Naive thymus-derived CD4-positive, alpha-beta T cell (primary cell): ENCODE data around the gene WDR70. TPM values are rescaled to one million over a fixed set of nuclear protein-coding genes. Genes with fewer than 3 reads are reported as not detected.
"Not testable (repeated sequence)": the region's sequence is repeated elsewhere in the genome, so short reads cannot be mapped to it uniquely, and the experiment has no call there.

Source experiments
- ATAC-seq: fragments of 150-1000 bp; cut with Tn5 transposase; 2 replicates; pipeline ENCODE4 v1.10.0; 2021; ENCODE audit warnings: mild to moderate bottlenecking, moderate library complexity
- CTCF ChIA-PET: fragments of 350-600 bp; sonication (Branson Sonifier 250); formaldehyde crosslinking; loops from one replicate; lab custom pipeline; 2021; ENCODE audit warnings: antibody characterized with exemption; lab: Charles Lee
- POLR2A ChIA-PET: fragments of 350-600 bp; sonication (Branson Sonifier 250); formaldehyde crosslinking; loops from one replicate; lab custom pipeline; 2021; ENCODE audit warnings: antibody characterized with exemption, inconsistent platforms; lab: Charles Lee
- DNase-seq, 9 donors: peaks; one replicate each; pipeline versions ENCODE4 v3.0.0 to v3.0.0-alpha.2; 2020 to 2022; ENCODE audit warnings: mixed read lengths in 1 of 9
- H3K27ac ChIP-seq: one replicate; pipeline ENCODE4 v1.7.0; 2013; ENCODE audit warnings: mild to moderate bottlenecking, low read depth, low read length, moderate library complexity
- H3K27me3 ChIP-seq, 2 donors: one replicate each; pipeline ENCODE4 v1.7.0; 2013; ENCODE audit warnings: low read length in 2 of 2, mild to moderate bottlenecking in 2 of 2, moderate library complexity in 2 of 2; ENCODE audit not compliant: control insufficient read depth in 2 of 2, insufficient read depth in 2 of 2
- H3K36me3 ChIP-seq, 3 experiments: 1 replicate in 2 of 3; 2 replicates in 1 of 3; pipeline ENCODE4 v1.7.0; 2013; ENCODE audit warnings: low read length in 3 of 3, mild to moderate bottlenecking in 3 of 3, moderate library complexity in 1 of 3; ENCODE audit not compliant: insufficient read depth in 3 of 3, control insufficient read depth in 2 of 3
- H3K4me1 ChIP-seq, 2 donors: one replicate each; pipeline ENCODE4 v1.7.0; 2013; ENCODE audit warnings: low read length in 2 of 2, mild to moderate bottlenecking in 2 of 2, moderate library complexity in 1 of 2; ENCODE audit not compliant: control insufficient read depth in 2 of 2, insufficient read depth in 2 of 2
- H3K4me3 ChIP-seq: 2 replicates; pipeline ENCODE4 v1.7.0; 2013; ENCODE audit warnings: mild to moderate bottlenecking, low read length
- H3K9me3 ChIP-seq, 3 experiments: 1 replicate in 2 of 3; 2 replicates in 1 of 3; pipeline ENCODE4 v1.7.0; 2013; ENCODE audit warnings: low read length in 3 of 3; ENCODE audit not compliant: control insufficient read depth in 2 of 3
- H3K27ac Mint-ChIP-seq, 9 donors: one replicate each; pipeline ENCODE4 v1.8.0; 2020 to 2022; ENCODE audit warnings: mixed read lengths in 9 of 9, mild to moderate bottlenecking in 8 of 9, moderate library complexity in 5 of 9, inconsistent platforms in 2 of 9
- H3K27me3 Mint-ChIP-seq, 5 donors: one replicate each; pipeline ENCODE4 v1.8.0; 2021 to 2022; ENCODE audit warnings: mixed read lengths in 5 of 5, mild to moderate bottlenecking in 1 of 5
- H3K36me3 Mint-ChIP-seq, 5 donors: one replicate each; pipeline ENCODE4 v1.8.0; 2020 to 2022; ENCODE audit warnings: mixed read lengths in 5 of 5, mild to moderate bottlenecking in 3 of 5, inconsistent platforms in 1 of 5
- H3K4me1 Mint-ChIP-seq, 7 donors: one replicate each; pipeline ENCODE4 v1.8.0; 2020 to 2022; ENCODE audit warnings: mixed read lengths in 7 of 7, mild to moderate bottlenecking in 3 of 7, inconsistent platforms in 1 of 7
- H3K4me3 Mint-ChIP-seq, 10 donors: one replicate each; pipeline ENCODE4 v1.8.0; 2020 to 2022; ENCODE audit warnings: mild to moderate bottlenecking in 10 of 10, mixed read lengths in 10 of 10, moderate library complexity in 6 of 10, inconsistent platforms in 2 of 10
- H3K9me3 Mint-ChIP-seq, 11 donors: one replicate each; pipeline ENCODE4 v1.8.0; 2020 to 2022; ENCODE audit warnings: mixed read lengths in 11 of 11, mild to moderate bottlenecking in 4 of 11, inconsistent platforms in 1 of 11, moderate library complexity in 1 of 11
- intact Hi-C, 2 donors: fragments of 100-400 bp; cut with micrococcal nuclease; formaldehyde crosslinking; loops; one replicate each; pipeline ENCODE4 v1.15.1; 2023
- polyA plus RNA-seq, 2 donors: library from polyadenylated mRNA; unstranded; fragments of 300-500 nt; fragmentation: Illumina TruSeq; gene quantifications; one replicate each; pipeline ENCODE4 v1.2.3, GENCODE V29; 2021
- total RNA-seq, 6 experiments: library from RNA in 5 of 6; stranded (reverse) in 5 of 6; gene quantifications; 1 replicate in 5 of 6; 2 replicates in 1 of 6; pipeline ENCODE4 v1.2.3 and lab custom pipeline; 2021 to 2026

WDR70 gene
- total and polyA plus RNA-seq, 7 experiments from 2014 or later = 17.7 to 41.4 (median 38.8) TPM

GRCh38 chr5:37481395-37481794, 102.3 kb downstream of the WDR70 start:
- peaks cover 38 to 82% (median 62%) of the 10 kb centered on the region in 5 donors for H3K36me3 Mint-ChIP-seq
- H3K4me3 Mint-ChIP-seq, H3K4me1 ChIP-seq, intact Hi-C loops, ATAC-seq, H3K4me3 ChIP-seq, CTCF ChIA-PET, POLR2A ChIA-PET, DNase-seq, H3K4me1 Mint-ChIP-seq, H3K27me3 Mint-ChIP-seq, H3K27ac Mint-ChIP-seq, H3K27ac ChIP-seq, H3K9me3 ChIP-seq, H3K27me3 ChIP-seq: not testable (repeated sequence)
- H3K9me3 Mint-ChIP-seq = peaks cover 5 to 42% (median 13%) of the 10 kb centered on the region in 11 donors
- peaks cover 0 to 21% (median 6%) of the 10 kb centered on the region in 3 experiments for H3K36me3 ChIP-seq

GRCh38 chr5:37490120-37490810, 111.1 kb downstream of the WDR70 start:
- no peaks in the 10 kb centered on the region for H3K27me3 ChIP-seq
- H3K4me3 Mint-ChIP-seq = peak overlapping the region in 1 of 10 donors; percentile 20
- DNase-seq (no peak), ATAC-seq (no peak)
- ChIA-PET POLR2A (no interaction called here), CTCF (no interaction called here)
- intact Hi-C loops = no loop called here
- no peak overlapping the region for H3K4me3 ChIP-seq
- no peak overlapping the region for H3K27ac ChIP-seq
- H3K4me1 Mint-ChIP-seq = peaks cover 0 to 34% (median 20%) of the 10 kb centered on the region in 7 donors
- no peaks in the 10 kb centered on the region for H3K4me1 ChIP-seq
- peaks cover 0 to 6% (median 0%) of the 10 kb centered on the region in 3 experiments for H3K9me3 ChIP-seq
- H3K27me3 Mint-ChIP-seq = no peaks in the 10 kb centered on the region
- H3K27ac Mint-ChIP-seq = peak overlapping the region in 2 of 9 donors; percentile 36 to 72
- peaks cover 6 to 75% (median 45%) of the 10 kb centered on the region in 5 donors for H3K36me3 Mint-ChIP-seq
- H3K9me3 Mint-ChIP-seq = peaks cover 3 to 20% (median 14%) of the 10 kb centered on the region in 11 donors
- H3K36me3 ChIP-seq = peaks cover 0 to 6% (median 3%) of the 10 kb centered on the region in 3 experiments

- H3K36me3 Mint-ChIP-seq = peaks cover 6 to 78% (median 46%) of the 10 kb centered on the region in 5 donors
These were observed 111.8 kb downstream of the WDR70 start for GRCh38 chr5:37490931-37491330.

GRCh38 chr5:37492778-37493555, 113.8 kb downstream of the WDR70 start:
- DNase-seq (no peak), ATAC-seq (no peak)
- Mint-ChIP-seq H3K4me3 (no peak overlapping the region), H3K4me1 (peaks cover 0 to 36% (median 18%) of the 10 kb centered on the region in 7 donors), H3K27me3 (no peaks in the 10 kb centered on the region), H3K9me3 (peaks cover 0 to 11% (median 9%) of the 10 kb centered on the region in 11 donors), H3K27ac (peak overlapping the region in 2 of 9 donors; percentile 41 to 43), H3K36me3 (peaks cover 9 to 74% (median 41%) of the 10 kb centered on the region in 5 donors)
- Histone ChIP-seq H3K4me1 (no peaks in the 10 kb centered on the region), H3K9me3 (peaks cover 0 to 5% (median 0%) of the 10 kb centered on the region in 3 experiments), H3K36me3 (peaks cover 0 to 16% (median 3%) of the 10 kb centered on the region in 3 experiments), H3K27ac (no peak overlapping the region), H3K27me3 (no peaks in the 10 kb centered on the region), H3K4me3 (no peak overlapping the region)
- ChIA-PET CTCF (no interaction called here), POLR2A (no interaction called here)
- intact Hi-C loops = no loop called here

More at GRCh38 chr5:37490931-37491330, 111.8 kb downstream of the WDR70 start:
- H3K27me3 Mint-ChIP-seq = no peaks in the 10 kb centered on the region
- ATAC-seq (no peak), DNase-seq (no peak)
- CTCF ChIA-PET = no interaction called here
- Histone ChIP-seq H3K27ac (no peak overlapping the region), H3K27me3 (no peaks in the 10 kb centered on the region), H3K9me3 (peaks cover 0 to 6% (median 0%) of the 10 kb centered on the region in 3 experiments), H3K4me3 (no peak overlapping the region), H3K36me3 (peaks cover 0 to 9% (median 3%) of the 10 kb centered on the region in 3 experiments), H3K4me1 (no peaks in the 10 kb centered on the region)
- peaks cover 0 to 36% (median 20%) of the 10 kb centered on the region in 7 donors for H3K4me1 Mint-ChIP-seq
- H3K27ac Mint-ChIP-seq = peak overlapping the region in 1 of 9 donors; percentile 40
- peaks cover 3 to 19% (median 14%) of the 10 kb centered on the region in 11 donors for H3K9me3 Mint-ChIP-seq
- H3K4me3 Mint-ChIP-seq = no peak overlapping the region
- POLR2A ChIA-PET = no interaction called here
- intact Hi-C loops = no loop called here

- ATAC-seq (no peak), DNase-seq (no peak)
These were observed 115.6 kb downstream of the WDR70 start for GRCh38 chr5:37494756-37495155.

GRCh38 chr5:37495210-37495609, 116.1 kb downstream of the WDR70 start:
- ChIA-PET POLR2A (no interaction called here), CTCF (no interaction called here)
- no peak overlapping the region for H3K4me3 Mint-ChIP-seq

More at GRCh38 chr5:37494756-37495155, 115.6 kb downstream of the WDR70 start:
- peaks cover 0 to 6% (median 0%) of the 10 kb centered on the region in 11 donors for H3K9me3 Mint-ChIP-seq
- H3K27ac Mint-ChIP-seq = no peak overlapping the region
- peaks cover 7 to 77% (median 47%) of the 10 kb centered on the region in 5 donors for H3K36me3 Mint-ChIP-seq
- Histone ChIP-seq H3K27ac (no peak overlapping the region), H3K36me3 (peaks cover 0 to 12% (median 3%) of the 10 kb centered on the region in 3 experiments), H3K27me3 (no peaks in the 10 kb centered on the region), H3K9me3 (no peaks in the 10 kb centered on the region), H3K4me3 (no peak overlapping the region), H3K4me1 (no peaks in the 10 kb centered on the region)
- peaks cover 0 to 28% (median 13%) of the 10 kb centered on the region in 7 donors for H3K4me1 Mint-ChIP-seq
- H3K27me3 Mint-ChIP-seq = no peaks in the 10 kb centered on the region
- ChIA-PET POLR2A (no interaction called here), CTCF (no interaction called here)
- no peak overlapping the region for H3K4me3 Mint-ChIP-seq
- intact Hi-C loops = no loop called here

More at GRCh38 chr5:37495210-37495609, 116.1 kb downstream of the WDR70 start:
- Mint-ChIP-seq H3K4me1 (peaks cover 0 to 24% (median 13%) of the 10 kb centered on the region in 7 donors), H3K27me3 (no peaks in the 10 kb centered on the region), H3K27ac (peak overlapping the region in 2 of 9 donors; percentile 70), H3K36me3 (peaks cover 7 to 77% (median 51%) of the 10 kb centered on the region in 5 donors), H3K9me3 (peaks cover 0 to 6% (median 0%) of the 10 kb centered on the region in 11 donors)
- no peaks in the 10 kb centered on the region for H3K9me3 ChIP-seq
- no peak for ATAC-seq
- DNase-seq = no peak
- H3K4me1 ChIP-seq = no peaks in the 10 kb centered on the region
- H3K4me3 ChIP-seq = no peak overlapping the region
- intact Hi-C loops = no loop called here
- H3K36me3 ChIP-seq = peaks cover 0 to 15% (median 3%) of the 10 kb centered on the region in 3 experiments
- H3K27ac ChIP-seq = no peak overlapping the region
- no peaks in the 10 kb centered on the region for H3K27me3 ChIP-seq
